HPDE6-E6E7 (cell line): ENCODE measurements around the gene CCDC112.
"Not testable (repeated sequence)": the region's sequence is repeated elsewhere in the genome, so short reads cannot be mapped to it uniquely, and the experiment has no call there.

Experiments used
- DNase-seq: peaks from one replicate; pipeline ENCODE4 v3.0.0; 2011; ENCODE audit warnings: missing footprints; ENCODE audit errors: extremely low spot score

Gene CCDC112, protein sequence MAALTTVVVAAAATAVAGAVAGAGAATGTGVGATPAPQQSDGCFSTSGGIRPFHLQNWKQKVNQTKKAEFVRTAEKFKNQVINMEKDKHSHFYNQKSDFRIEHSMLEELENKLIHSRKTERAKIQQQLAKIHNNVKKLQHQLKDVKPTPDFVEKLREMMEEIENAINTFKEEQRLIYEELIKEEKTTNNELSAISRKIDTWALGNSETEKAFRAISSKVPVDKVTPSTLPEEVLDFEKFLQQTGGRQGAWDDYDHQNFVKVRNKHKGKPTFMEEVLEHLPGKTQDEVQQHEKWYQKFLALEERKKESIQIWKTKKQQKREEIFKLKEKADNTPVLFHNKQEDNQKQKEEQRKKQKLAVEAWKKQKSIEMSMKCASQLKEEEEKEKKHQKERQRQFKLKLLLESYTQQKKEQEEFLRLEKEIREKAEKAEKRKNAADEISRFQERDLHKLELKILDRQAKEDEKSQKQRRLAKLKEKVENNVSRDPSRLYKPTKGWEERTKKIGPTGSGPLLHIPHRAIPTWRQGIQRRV

GRCh38 chr5:115296124-115297022 is at the start of gene CCDC112:
TSS of gene CCDC112 (minus strand) at chr5:115296654. CDS start at chr5:115296543, 111 bp downstream.
- peak; percentile 73 for DNase-seq

GRCh38 chr5:115345344-115345743 is 48.9 kb upstream of the CCDC112 start:
- DNase-seq: no peak

DNA sequence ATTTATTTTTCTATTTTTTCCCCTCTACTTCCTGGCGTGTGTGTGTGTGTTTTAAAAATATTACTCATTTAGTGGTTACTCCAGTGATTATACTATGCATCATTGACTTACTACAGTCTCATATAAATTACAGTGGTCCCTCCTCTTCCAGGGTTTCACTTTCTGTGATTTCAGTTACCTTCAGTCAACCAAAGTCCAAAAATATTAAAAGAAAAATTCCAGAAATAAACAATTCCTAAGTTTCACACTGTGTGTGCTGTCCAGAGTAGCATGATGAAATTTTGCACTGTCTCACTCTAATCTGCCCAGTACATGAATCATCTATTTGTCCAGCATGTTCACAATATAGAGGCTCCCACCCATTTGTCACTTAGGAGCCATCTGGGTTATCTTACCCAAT is 47.4 kb upstream of the CCDC112 start:
- DNase-seq: no peak

- DNase-seq: no peak
Observed at GRCh38 chr5:115342590-115343377, 46.3 kb upstream of the CCDC112 start.

- DNase-seq: no peak
Observed at GRCh38 chr5:115341745-115342144, 45.3 kb upstream of the CCDC112 start.

DNA sequence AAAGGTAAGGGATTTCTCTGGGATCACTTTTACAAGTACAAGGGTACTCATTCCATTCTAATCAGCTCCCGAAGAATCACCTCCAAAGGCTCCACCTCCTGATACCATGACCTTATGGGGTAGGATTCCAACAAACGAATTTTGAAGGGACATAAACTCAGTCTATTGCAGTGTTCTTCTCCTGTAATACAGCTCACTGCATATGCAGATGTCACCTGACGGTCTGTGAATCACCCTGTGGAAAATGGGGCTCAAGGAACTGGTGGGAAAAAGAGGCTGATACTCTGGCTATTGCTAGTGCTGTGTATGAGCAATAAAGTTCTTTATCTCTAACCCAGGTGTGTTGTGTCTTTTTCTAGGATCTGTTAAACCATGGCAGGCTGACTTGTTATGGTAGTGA is 42.4 kb upstream of the CCDC112 start:
- no peak for DNase-seq

DNA sequence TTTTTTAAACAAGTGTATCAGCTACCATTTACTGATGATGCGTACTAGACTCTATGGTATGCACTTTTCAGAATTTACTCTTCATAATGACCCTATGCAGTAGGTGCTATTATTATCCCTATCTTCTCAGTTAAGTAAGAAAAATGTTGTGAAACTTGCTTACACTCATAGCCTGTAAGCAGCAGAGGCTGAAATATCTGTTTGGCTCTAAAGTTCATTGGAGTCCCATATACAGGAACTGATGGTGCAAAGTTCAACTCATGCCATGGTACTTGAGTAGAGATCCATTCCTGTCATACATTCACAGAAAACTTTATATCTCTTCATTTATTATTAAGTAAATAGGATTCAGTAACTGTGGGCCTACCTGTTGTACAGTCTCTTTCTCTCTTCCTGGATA is 41.4 kb upstream of the CCDC112 start:
- no peak for DNase-seq

DNA sequence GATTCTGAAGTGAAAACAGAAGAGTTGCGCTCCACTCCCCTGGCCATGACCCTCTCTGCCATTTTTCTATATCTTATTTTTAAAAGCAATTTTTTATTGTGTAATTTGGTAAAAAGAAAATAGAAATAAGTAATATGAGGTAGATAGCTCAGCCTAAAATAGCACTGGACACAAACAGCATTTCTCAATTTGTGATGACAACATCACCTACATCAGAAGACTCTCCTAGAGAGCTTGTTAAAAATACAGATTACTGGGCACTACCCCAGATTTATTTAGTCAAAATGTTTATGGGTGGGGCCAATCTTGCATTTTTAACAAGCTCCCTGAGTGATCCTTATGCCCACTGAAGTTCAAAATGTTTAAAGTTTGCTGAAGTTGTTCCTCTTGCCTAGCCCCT is 40.5 kb upstream of the CCDC112 start:
- no peak for DNase-seq

- DNase-seq: no peak
Observed at GRCh38 chr5:115336201-115336720, 39.8 kb upstream of the CCDC112 start.

DNA sequence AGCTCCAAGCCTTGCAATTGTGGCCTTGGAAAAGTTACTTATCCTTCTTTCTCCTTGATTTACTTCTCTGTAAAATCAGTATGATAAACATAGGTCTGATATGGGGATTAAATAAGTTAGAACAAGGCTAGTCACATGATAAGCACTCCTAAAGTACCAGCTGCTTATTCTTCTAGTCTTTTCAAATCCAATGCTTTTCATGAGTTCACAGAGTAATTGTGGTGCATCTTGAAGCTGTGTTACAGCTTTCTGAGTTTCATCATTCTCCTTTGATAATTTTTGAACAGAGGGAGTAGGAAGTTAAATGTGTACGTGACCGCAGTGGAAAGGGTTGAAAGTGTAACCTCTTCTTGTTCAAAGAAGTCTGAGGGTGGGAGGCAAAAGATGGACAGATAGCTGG is 38.8 kb upstream of the CCDC112 start:
- DNase-seq: no peak

DNA sequence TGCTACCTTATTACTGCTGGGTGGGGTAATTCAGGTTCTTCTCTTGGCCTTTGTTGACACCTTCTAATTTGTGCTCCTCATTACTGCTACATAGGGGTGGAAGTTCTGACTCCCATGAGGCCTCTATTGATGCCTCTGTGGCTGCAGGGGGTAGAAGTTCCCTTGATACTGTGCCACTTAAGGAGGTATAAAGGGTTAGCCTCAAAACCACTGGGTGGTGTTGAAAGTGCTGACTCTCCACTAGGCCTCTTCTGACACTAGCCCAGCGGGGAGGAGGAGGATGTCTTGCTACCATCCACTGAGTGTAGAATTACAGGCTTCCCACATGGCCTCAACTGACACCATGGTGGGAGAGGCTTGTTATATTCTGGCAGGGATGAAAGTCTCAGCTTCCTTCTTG is 36.7 kb upstream of the CCDC112 start:
- no peak for DNase-seq

GRCh38 chr5:115330830-115331229 is 34.4 kb upstream of the CCDC112 start:
- no peak for DNase-seq

- no peak for DNase-seq
Observed at GRCh38 chr5:115329475-115329874, 33.0 kb upstream of the CCDC112 start.

- DNase-seq: not testable (repeated sequence)
Observed at GRCh38 chr5:115328617-115329274, 32.3 kb upstream of the CCDC112 start.

- no peak for DNase-seq
Observed at GRCh38 chr5:115325296-115325959, 29.0 kb upstream of the CCDC112 start.

DNA sequence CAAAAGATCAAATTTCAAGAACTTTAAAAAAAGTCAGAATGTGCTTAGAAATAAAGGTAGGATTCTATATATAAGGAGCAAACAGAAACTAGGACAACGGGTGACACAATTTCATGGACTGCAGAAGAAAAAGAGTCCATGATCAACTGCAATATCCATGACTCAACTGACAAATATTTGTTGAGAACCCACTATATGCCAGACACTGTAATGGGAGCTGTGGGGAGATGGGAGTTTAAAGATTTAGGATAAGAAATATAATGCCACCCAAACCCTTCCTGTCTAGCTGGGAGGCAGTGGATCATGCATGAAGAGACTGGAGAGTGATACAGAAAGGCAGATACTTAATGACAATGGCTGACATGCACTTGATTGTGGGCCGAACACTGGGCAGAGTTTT is 27.6 kb upstream of the CCDC112 start:
- DNase-seq: no peak

- DNase-seq: no peak
Observed at GRCh38 chr5:115322729-115323128, 26.3 kb upstream of the CCDC112 start.

- DNase-seq: no peak
Observed at GRCh38 chr5:115321309-115321708, 24.9 kb upstream of the CCDC112 start.

GRCh38 chr5:115320515-115320914 is 24.1 kb upstream of the CCDC112 start:
- no peak for DNase-seq

GRCh38 chr5:115320006-115320405 is 23.6 kb upstream of the CCDC112 start:
- DNase-seq: no peak
